Muscle layer of duodenum (tissue), 2 donors: ENCODE data around the gene MEF2B.
"Not testable (repeated sequence)": the region's sequence is repeated elsewhere in the genome, so short reads cannot be mapped to it uniquely, and the experiment has no call there.

Source experiments
- H3K27ac ChIP-seq: one replicate; pipeline ENCODE4 v1.7.0; 2013; ENCODE audit warnings: mild to moderate bottlenecking, low read length
- H3K27me3 ChIP-seq: one replicate; pipeline ENCODE4 v1.7.0; 2013; ENCODE audit warnings: low read depth, mild to moderate bottlenecking, control low read depth, low read length
- H3K36me3 ChIP-seq, 2 donors: one replicate each; pipeline ENCODE4 v1.7.0; 2013; ENCODE audit warnings: low read length in 2 of 2, control low read depth in 1 of 2, mild to moderate bottlenecking in 1 of 2; ENCODE audit not compliant: insufficient read depth in 2 of 2, control insufficient read depth in 1 of 2
- H3K4me1 ChIP-seq, 2 donors: one replicate each; pipeline ENCODE4 v1.7.0; 2013; ENCODE audit warnings: low read length in 2 of 2, mild to moderate bottlenecking in 2 of 2, control low read depth in 1 of 2, moderate library complexity in 1 of 2; ENCODE audit not compliant: insufficient read depth in 2 of 2, control insufficient read depth in 1 of 2
- H3K4me3 ChIP-seq, 2 donors: one replicate each; pipeline ENCODE4 v1.7.0; 2013; ENCODE audit warnings: low read length in 2 of 2, low read depth in 1 of 2, mild to moderate bottlenecking in 1 of 2
- H3K9me3 ChIP-seq, 2 donors: one replicate each; pipeline ENCODE4 v1.7.0; 2013; ENCODE audit warnings: low read length in 2 of 2, control low read depth in 1 of 2, mild to moderate bottlenecking in 1 of 2; ENCODE audit not compliant: control insufficient read depth in 1 of 2
- donor health status: healthy.

The MEF2B gene

GRCh38 chr19:19106056-19106551 is 64.0 kb downstream of the MEF2B start:
- Histone ChIP-seq H3K36me3 (peaks cover 4% of the 10 kb centered on the region in 2 donors), H3K27me3 (no peaks in the 10 kb centered on the region), H3K4me1 (peaks cover 0 to 14% of the 10 kb centered on the region in 2 donors), H3K4me3 (peak overlapping the region; percentile 50 to 59), H3K27ac (no peak overlapping the region), H3K9me3 (no peaks in the 10 kb centered on the region)

DNA sequence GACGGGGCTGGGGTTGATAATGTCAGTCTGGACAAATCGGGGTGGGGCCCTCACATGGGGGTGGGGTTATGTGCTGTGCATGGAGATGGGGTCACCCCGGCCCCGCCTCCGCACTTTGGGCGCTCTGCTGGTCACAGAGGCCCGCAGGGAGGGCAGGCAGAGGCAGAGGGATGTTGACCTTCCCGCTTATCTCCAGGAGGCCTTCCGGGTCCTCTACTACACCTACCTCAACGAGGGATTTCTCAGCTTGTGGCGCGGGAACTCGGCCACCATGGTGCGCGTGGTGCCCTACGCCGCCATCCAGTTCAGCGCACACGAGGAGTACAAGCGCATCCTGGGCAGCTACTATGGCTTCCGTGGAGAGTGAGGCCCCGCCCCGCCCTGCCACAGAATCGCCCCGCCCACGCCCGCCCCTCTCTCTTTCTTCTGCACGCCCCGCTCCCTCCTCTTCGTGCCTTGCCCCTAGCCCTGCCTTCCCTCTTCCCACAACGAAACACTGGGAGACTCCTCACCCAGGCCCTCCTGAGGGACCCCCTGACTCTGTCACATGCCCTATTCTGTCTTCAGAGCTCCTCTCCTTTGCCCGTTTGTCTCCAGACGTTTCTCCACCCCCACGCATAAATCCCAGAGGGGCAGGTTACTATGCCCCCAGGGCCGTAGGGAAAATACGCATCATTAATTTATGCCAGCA is 64.6 kb downstream of the MEF2B start:
- H3K4me3 ChIP-seq: peak overlapping the region; percentile 50 to 59
- no peaks in the 10 kb centered on the region for H3K9me3 ChIP-seq

DNA sequence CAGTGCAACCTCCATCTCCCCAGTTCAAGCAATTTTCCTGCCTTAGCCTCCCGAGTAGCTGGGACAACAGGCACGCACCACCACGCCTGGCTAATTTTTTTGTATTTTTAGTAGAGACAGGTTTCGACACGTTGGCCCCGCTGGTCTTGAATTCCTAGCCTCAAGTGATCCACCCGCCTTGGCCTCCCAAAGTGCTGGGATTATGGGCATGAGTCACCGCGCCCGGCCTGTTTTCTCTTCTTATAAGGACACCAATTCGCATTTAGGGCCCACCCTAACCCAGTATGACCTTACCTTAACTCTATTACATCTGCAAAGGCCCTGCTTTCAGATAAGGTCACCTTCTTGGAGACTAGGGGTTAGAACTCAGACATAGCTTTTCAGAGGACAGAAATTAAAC is 66.9 kb downstream of the MEF2B start:
- Histone ChIP-seq H3K4me1 (peaks cover 0 to 6% of the 10 kb centered on the region in 2 donors), H3K36me3 (peaks cover 4 to 11% of the 10 kb centered on the region in 2 donors), H3K27ac (no peak overlapping the region), H3K9me3 (no peaks in the 10 kb centered on the region), H3K4me3 (no peak overlapping the region), H3K27me3 (no peaks in the 10 kb centered on the region)

More for the DNA sequence above, 64.6 kb downstream of the MEF2B start:
- Histone ChIP-seq H3K36me3 (peaks cover 4% of the 10 kb centered on the region in 2 donors), H3K4me1 (peaks cover 0 to 11% of the 10 kb centered on the region in 2 donors), H3K27ac (no peak overlapping the region), H3K27me3 (no peaks in the 10 kb centered on the region)

DNA sequence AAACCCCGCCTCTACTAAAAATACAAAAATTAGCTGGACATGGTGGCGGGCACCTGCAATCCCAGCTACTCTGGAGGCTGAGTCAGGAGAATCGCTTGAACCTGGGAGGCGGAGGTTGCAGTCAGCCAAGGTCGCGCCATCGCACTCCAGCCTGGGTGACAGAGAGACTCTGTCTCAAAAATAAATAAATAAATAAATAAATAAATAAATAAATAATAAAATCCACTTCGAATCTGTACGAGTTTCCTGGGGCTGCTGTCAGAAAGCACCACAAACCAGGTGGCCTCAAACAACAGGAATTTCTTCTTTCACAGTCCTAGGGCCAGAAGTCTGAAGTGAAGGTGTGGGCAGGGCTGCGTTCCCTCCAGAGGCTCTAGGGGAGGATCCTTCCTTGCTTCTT is 67.5 kb downstream of the MEF2B start:
- not testable (repeated sequence) for H3K4me1 ChIP-seq, H3K4me3 ChIP-seq, H3K36me3 ChIP-seq, H3K27ac ChIP-seq, H3K9me3 ChIP-seq, H3K27me3 ChIP-seq

- Histone ChIP-seq H3K9me3 (no peaks in the 10 kb centered on the region), H3K27ac (no peak overlapping the region), H3K36me3 (peaks cover 0 to 15% of the 10 kb centered on the region in 2 donors), H3K4me1 (peaks cover 0 to 6% of the 10 kb centered on the region in 2 donors), H3K27me3 (no peaks in the 10 kb centered on the region), H3K4me3 (no peak overlapping the region)
These were observed 68.5 kb downstream of the MEF2B start for GRCh38 chr19:19101540-19101939.

DNA sequence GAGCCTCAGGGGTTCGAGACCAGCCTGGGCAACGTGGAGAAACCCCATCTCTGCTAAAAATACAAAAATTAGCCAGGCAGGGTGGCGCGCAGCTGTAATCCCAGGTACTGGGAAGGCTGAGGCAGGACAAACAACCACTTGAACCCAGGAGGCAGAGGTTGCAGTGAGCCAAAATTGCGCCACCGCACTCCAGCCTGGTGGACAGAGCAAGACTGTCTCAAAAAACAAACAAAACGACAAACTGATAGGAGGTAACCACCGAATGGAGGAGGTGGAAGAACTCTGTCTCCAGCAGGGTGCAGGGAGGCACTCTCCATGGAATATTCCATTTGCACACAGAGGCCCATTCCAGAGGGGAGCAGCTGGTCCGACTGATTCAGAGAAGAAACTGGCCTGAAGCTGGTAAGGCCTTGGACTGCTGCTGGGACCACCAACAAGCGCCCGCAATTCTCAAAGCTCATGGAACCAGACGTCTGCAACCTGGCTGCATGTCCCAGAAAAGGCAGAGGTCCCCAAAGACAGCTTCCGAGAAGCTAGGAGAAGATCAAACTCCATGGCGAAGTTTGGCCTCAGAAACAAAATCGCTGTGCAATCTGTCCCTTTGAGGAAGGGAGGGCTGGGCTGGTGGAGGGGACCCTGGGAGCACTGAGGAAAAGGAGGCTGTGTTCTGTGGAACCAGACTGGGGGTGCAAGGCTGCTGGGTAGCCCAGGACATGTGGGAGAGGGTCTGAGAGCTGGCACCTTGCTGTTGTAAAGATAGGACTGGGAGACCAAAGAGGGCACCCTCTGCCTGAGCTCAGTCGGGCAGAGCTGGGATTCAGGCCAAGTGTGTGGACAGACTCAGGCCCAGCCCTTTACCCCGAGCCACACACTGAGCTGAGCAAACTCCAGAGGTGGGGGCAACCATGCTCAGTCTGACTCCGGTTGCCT is 71.1 kb downstream of the MEF2B start:
- H3K36me3 ChIP-seq: peaks cover 0 to 15% of the 10 kb centered on the region in 2 donors
- H3K4me3 ChIP-seq: no peak overlapping the region
- no peaks in the 10 kb centered on the region for H3K4me1 ChIP-seq
- no peaks in the 10 kb centered on the region for H3K9me3 ChIP-seq
- no peak overlapping the region for H3K27ac ChIP-seq
- no peaks in the 10 kb centered on the region for H3K27me3 ChIP-seq

- Histone ChIP-seq H3K4me1 (no peaks in the 10 kb centered on the region), H3K9me3 (no peaks in the 10 kb centered on the region), H3K27me3 (no peaks in the 10 kb centered on the region), H3K27ac (no peak overlapping the region), H3K4me3 (no peak overlapping the region), H3K36me3 (peaks cover 0 to 15% of the 10 kb centered on the region in 2 donors)
These were observed 71.9 kb downstream of the MEF2B start for GRCh38 chr19:19098084-19098702.

DNA sequence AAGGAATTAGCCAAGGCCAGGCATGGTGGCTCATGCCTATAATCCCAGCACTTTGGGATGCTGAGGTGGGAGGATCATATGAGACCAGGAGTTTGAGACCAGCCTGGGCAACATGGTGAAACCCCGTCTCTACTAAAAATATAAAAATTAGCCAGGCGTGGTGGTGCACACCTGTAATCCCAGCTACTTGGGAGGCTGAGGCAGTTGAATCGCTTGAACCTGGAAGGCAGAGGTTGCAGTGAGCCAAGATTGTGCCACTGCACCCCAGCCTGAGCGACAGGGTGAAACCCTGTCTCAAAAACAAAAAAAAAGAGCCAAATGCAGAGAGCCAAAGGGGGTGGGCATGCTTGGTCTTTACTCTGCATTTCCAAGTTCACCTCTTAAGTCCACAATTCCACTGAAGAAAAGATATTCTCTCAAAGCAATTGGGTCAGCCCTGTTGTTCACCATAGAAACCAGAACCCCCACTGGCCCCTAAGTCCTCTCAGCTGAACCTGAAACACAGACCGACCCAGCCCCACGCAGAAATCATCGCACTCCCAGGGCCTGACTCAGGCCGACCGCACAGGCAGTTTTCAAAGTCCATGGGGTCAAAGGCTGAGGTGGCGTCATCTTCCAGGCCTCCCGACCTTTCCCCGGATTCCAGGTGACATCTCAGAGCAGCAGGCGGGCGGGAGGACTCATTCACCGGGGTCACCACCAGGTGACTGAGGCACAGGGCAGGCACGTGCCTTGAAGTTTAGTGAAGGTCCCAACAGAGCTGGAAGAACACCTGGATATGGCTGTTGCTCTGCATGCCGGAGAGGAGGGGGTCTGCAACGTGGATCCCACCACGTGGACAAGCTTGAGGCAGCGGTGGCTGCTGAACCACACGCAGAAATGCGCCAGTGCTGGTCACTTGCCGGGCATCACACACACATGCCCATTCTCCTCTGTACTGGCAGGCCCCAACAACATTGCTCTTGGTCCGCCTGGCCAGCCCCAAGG is 73.1 kb downstream of the MEF2B start:
- Histone ChIP-seq H3K4me3 (no peak overlapping the region), H3K9me3 (no peaks in the 10 kb centered on the region), H3K36me3 (peaks cover 0 to 15% of the 10 kb centered on the region in 2 donors), H3K27me3 (no peaks in the 10 kb centered on the region), H3K27ac (no peak overlapping the region), H3K4me1 (no peaks in the 10 kb centered on the region)

- Histone ChIP-seq H3K27ac (no peak overlapping the region), H3K27me3 (no peaks in the 10 kb centered on the region), H3K9me3 (no peaks in the 10 kb centered on the region), H3K36me3 (peaks cover 0 to 15% of the 10 kb centered on the region in 2 donors), H3K4me3 (no peak overlapping the region), H3K4me1 (no peaks in the 10 kb centered on the region)
These were observed 74.4 kb downstream of the MEF2B start for GRCh38 chr19:19095691-19096090.
